HEK293 (cell line): ENCODE data around the gene B4GALNT4.

Experiments used
- GFI1B ChIP-seq: fragments of 450-650 bp; formaldehyde crosslinking; IDR thresholded peaks from 2 replicates; pipeline ENCODE4 v1.5.1; 2016; ENCODE audit warnings: missing biosample characterization, missing genetic modification characterization
- PRDM10 ChIP-seq: fragments of 450-650 bp; formaldehyde crosslinking; IDR thresholded peaks from 2 replicates; pipeline ENCODE4 v1.5.1; 2016; ENCODE audit warnings: missing biosample characterization, missing genetic modification characterization
- RBAK ChIP-seq: fragments of 450-650 bp; formaldehyde crosslinking; IDR thresholded peaks from 2 replicates; pipeline ENCODE4 v1.5.1; 2016; ENCODE audit warnings: missing biosample characterization, missing genetic modification characterization
- ZBTB8A ChIP-seq: fragments of 450-650 bp; formaldehyde crosslinking; IDR thresholded peaks from 2 replicates; pipeline ENCODE4 v1.5.1; 2016; ENCODE audit warnings: missing biosample characterization, missing genetic modification characterization
- ZEB2 ChIP-seq: fragments of 450-650 bp; formaldehyde crosslinking; IDR thresholded peaks from 2 replicates; pipeline ENCODE4 v1.5.1; 2016; ENCODE audit warnings: missing biosample characterization, missing genetic modification characterization
- ZNF10 ChIP-seq: fragments of 450-650 bp; formaldehyde crosslinking; IDR thresholded peaks from 2 replicates; pipeline ENCODE4 v1.5.1; 2017; ENCODE audit warnings: missing biosample characterization, missing genetic modification characterization
- ZNF114 ChIP-seq: fragments of 450-650 bp; formaldehyde crosslinking; IDR thresholded peaks from 2 replicates; pipeline ENCODE4 v1.5.0; 2017; ENCODE audit warnings: missing biosample characterization, missing genetic modification characterization
- ZNF16 ChIP-seq: fragments of 450-650 bp; formaldehyde crosslinking; IDR thresholded peaks from 2 replicates; pipeline ENCODE4 v1.5.1; 2016; ENCODE audit warnings: low read depth, missing biosample characterization, missing genetic modification characterization
- ZNF174 ChIP-seq: fragments of 450-650 bp; formaldehyde crosslinking; IDR thresholded peaks from 2 replicates; pipeline ENCODE4 v1.5.0; 2017; ENCODE audit warnings: missing biosample characterization, mild to moderate bottlenecking, missing genetic modification characterization
- ZNF2 ChIP-seq: fragments of 450-650 bp; formaldehyde crosslinking; IDR thresholded peaks from 2 replicates; pipeline ENCODE4 v1.5.1; 2016; ENCODE audit warnings: missing biosample characterization, missing genetic modification characterization
- ZNF292 ChIP-seq: fragments of 450-650 bp; formaldehyde crosslinking; IDR thresholded peaks from 2 replicates; pipeline ENCODE4 v1.5.1; 2016; ENCODE audit warnings: low read depth, missing biosample characterization, missing genetic modification characterization, borderline replicate concordance
- ZNF302 ChIP-seq: fragments of 450-650 bp; formaldehyde crosslinking; IDR thresholded peaks from 2 replicates; pipeline ENCODE4 v1.5.1; 2016; ENCODE audit warnings: missing biosample characterization, missing genetic modification characterization, low read depth
- ZNF391 ChIP-seq: fragments of 450-650 bp; formaldehyde crosslinking; IDR thresholded peaks from 2 replicates; pipeline ENCODE4 v1.5.1; 2016; ENCODE audit warnings: low read depth, missing biosample characterization, missing genetic modification characterization, borderline replicate concordance
- ZNF394 ChIP-seq: fragments of 450-650 bp; formaldehyde crosslinking; IDR thresholded peaks from 2 replicates; pipeline ENCODE4 v1.5.1; 2016; ENCODE audit warnings: missing biosample characterization, missing genetic modification characterization, mild to moderate bottlenecking, moderate library complexity, borderline replicate concordance
- ZNF433 ChIP-seq: fragments of 450-650 bp; formaldehyde crosslinking; IDR thresholded peaks from 2 replicates; pipeline ENCODE4 v1.5.1; 2016; ENCODE audit warnings: missing biosample characterization, missing genetic modification characterization, low read depth
- ZNF473 ChIP-seq: fragments of 450-650 bp; formaldehyde crosslinking; IDR thresholded peaks from 2 replicates; pipeline ENCODE4 v1.5.1; 2017; ENCODE audit warnings: missing biosample characterization, missing genetic modification characterization
- ZNF501 ChIP-seq: fragments of 450-650 bp; formaldehyde crosslinking; IDR thresholded peaks from 2 replicates; pipeline ENCODE4 v1.5.1; 2016; ENCODE audit warnings: missing biosample characterization, missing genetic modification characterization
- ZNF510 ChIP-seq: fragments of 450-650 bp; formaldehyde crosslinking; IDR thresholded peaks from 2 replicates; pipeline ENCODE4 v1.5.1; 2018; ENCODE audit warnings: mild to moderate bottlenecking, missing genetic modification characterization, missing biosample characterization; ENCODE audit not compliant: insufficient replicate concordance
- ZNF677 ChIP-seq: fragments of 450-650 bp; IDR thresholded peaks from 2 replicates; pipeline ENCODE4 v1.5.0; 2018; ENCODE audit warnings: missing biosample characterization, mild to moderate bottlenecking, missing genetic modification characterization, moderate library complexity
- ZNF701 ChIP-seq: fragments of 450-650 bp; formaldehyde crosslinking; IDR thresholded peaks from 2 replicates; pipeline ENCODE4 v1.5.1; 2016; ENCODE audit warnings: missing biosample characterization, missing genetic modification characterization
- ZNF791 ChIP-seq: fragments of 450-650 bp; formaldehyde crosslinking; IDR thresholded peaks from 2 replicates; pipeline ENCODE4 v1.5.1; 2016; ENCODE audit warnings: missing biosample characterization, missing genetic modification characterization
- TF ChIP-seq, protein P1 (sequence below): fragments of 450-650 bp; formaldehyde crosslinking; IDR thresholded peaks from 2 replicates; pipeline ENCODE4 v1.5.1; 2016; ENCODE audit warnings: missing biosample characterization, missing genetic modification characterization, borderline replicate concordance
- TF ChIP-seq, protein P2 (sequence below): fragments of 450-650 bp; formaldehyde crosslinking; IDR thresholded peaks from 2 replicates; pipeline ENCODE4 v1.5.1; 2016; ENCODE audit warnings: missing biosample characterization, missing genetic modification characterization
- TF ChIP-seq, protein P3 (sequence below): fragments of 450-650 bp; formaldehyde crosslinking; IDR thresholded peaks from 2 replicates; pipeline ENCODE4 v1.5.1; 2017; ENCODE audit warnings: missing biosample characterization, missing genetic modification characterization

Gene B4GALNT4

GRCh38 chr11:406796-407650 lies 37.7 kb downstream of the B4GALNT4 start (continued):
- TF ChIP-seq, protein P1, sequence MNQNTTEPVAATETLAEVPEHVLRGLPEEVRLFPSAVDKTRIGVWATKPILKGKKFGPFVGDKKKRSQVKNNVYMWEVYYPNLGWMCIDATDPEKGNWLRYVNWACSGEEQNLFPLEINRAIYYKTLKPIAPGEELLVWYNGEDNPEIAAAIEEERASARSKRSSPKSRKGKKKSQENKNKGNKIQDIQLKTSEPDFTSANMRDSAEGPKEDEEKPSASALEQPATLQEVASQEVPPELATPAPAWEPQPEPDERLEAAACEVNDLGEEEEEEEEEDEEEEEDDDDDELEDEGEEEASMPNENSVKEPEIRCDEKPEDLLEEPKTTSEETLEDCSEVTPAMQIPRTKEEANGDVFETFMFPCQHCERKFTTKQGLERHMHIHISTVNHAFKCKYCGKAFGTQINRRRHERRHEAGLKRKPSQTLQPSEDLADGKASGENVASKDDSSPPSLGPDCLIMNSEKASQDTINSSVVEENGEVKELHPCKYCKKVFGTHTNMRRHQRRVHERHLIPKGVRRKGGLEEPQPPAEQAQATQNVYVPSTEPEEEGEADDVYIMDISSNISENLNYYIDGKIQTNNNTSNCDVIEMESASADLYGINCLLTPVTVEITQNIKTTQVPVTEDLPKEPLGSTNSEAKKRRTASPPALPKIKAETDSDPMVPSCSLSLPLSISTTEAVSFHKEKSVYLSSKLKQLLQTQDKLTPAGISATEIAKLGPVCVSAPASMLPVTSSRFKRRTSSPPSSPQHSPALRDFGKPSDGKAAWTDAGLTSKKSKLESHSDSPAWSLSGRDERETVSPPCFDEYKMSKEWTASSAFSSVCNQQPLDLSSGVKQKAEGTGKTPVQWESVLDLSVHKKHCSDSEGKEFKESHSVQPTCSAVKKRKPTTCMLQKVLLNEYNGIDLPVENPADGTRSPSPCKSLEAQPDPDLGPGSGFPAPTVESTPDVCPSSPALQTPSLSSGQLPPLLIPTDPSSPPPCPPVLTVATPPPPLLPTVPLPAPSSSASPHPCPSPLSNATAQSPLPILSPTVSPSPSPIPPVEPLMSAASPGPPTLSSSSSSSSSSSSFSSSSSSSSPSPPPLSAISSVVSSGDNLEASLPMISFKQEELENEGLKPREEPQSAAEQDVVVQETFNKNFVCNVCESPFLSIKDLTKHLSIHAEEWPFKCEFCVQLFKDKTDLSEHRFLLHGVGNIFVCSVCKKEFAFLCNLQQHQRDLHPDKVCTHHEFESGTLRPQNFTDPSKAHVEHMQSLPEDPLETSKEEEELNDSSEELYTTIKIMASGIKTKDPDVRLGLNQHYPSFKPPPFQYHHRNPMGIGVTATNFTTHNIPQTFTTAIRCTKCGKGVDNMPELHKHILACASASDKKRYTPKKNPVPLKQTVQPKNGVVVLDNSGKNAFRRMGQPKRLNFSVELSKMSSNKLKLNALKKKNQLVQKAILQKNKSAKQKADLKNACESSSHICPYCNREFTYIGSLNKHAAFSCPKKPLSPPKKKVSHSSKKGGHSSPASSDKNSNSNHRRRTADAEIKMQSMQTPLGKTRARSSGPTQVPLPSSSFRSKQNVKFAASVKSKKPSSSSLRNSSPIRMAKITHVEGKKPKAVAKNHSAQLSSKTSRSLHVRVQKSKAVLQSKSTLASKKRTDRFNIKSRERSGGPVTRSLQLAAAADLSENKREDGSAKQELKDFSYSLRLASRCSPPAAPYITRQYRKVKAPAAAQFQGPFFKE (tag by site-specific recombination): no peak
- TF ChIP-seq ZNF292: no peak
- no peak for TF ChIP-seq ZNF174
- TF ChIP-seq, protein P2, sequence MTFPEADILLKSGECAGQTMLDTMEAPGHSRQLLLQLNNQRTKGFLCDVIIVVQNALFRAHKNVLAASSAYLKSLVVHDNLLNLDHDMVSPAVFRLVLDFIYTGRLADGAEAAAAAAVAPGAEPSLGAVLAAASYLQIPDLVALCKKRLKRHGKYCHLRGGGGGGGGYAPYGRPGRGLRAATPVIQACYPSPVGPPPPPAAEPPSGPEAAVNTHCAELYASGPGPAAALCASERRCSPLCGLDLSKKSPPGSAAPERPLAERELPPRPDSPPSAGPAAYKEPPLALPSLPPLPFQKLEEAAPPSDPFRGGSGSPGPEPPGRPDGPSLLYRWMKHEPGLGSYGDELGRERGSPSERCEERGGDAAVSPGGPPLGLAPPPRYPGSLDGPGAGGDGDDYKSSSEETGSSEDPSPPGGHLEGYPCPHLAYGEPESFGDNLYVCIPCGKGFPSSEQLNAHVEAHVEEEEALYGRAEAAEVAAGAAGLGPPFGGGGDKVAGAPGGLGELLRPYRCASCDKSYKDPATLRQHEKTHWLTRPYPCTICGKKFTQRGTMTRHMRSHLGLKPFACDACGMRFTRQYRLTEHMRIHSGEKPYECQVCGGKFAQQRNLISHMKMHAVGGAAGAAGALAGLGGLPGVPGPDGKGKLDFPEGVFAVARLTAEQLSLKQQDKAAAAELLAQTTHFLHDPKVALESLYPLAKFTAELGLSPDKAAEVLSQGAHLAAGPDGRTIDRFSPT (tag by site-specific recombination): no peak
- no peak for TF ChIP-seq ZNF16 (tag by site-specific recombination)
- no peak for TF ChIP-seq ZNF701 (tag by site-specific recombination)
- no peak for TF ChIP-seq PRDM10 (tag by site-specific recombination)
- no peak for TF ChIP-seq ZNF501 (tag by site-specific recombination)
- no peak for TF ChIP-seq ZNF791 (tag by site-specific recombination)
- no peak for TF ChIP-seq ZNF433 (tag by site-specific recombination)
- TF ChIP-seq ZNF2 (tag by site-specific recombination): no peak
- no peak for TF ChIP-seq ZNF510 (tag by site-specific recombination)
- TF ChIP-seq ZNF677 (tag by site-specific recombination): no peak
- TF ChIP-seq ZBTB8A: 0 out of 2 replicates have a peak, but pooled peaks have one; percentile 25
- no peak for TF ChIP-seq ZNF473 (tag by site-specific recombination)
- no peak for TF ChIP-seq GFI1B (tag by site-specific recombination)
- no peak for TF ChIP-seq ZNF10
- TF ChIP-seq, protein P3, sequence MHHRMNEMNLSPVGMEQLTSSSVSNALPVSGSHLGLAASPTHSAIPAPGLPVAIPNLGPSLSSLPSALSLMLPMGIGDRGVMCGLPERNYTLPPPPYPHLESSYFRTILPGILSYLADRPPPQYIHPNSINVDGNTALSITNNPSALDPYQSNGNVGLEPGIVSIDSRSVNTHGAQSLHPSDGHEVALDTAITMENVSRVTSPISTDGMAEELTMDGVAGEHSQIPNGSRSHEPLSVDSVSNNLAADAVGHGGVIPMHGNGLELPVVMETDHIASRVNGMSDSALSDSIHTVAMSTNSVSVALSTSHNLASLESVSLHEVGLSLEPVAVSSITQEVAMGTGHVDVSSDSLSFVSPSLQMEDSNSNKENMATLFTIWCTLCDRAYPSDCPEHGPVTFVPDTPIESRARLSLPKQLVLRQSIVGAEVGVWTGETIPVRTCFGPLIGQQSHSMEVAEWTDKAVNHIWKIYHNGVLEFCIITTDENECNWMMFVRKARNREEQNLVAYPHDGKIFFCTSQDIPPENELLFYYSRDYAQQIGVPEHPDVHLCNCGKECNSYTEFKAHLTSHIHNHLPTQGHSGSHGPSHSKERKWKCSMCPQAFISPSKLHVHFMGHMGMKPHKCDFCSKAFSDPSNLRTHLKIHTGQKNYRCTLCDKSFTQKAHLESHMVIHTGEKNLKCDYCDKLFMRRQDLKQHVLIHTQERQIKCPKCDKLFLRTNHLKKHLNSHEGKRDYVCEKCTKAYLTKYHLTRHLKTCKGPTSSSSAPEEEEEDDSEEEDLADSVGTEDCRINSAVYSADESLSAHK (tag by site-specific recombination): no peak
- TF ChIP-seq RBAK (tag by site-specific recombination): no peak
- no peak for TF ChIP-seq ZEB2 (tag by site-specific recombination)
- peak; percentile 93 for TF ChIP-seq ZNF391 (tag by site-specific recombination)
- TF ChIP-seq ZNF302 (tag by site-specific recombination): no peak
- no peak for TF ChIP-seq ZNF394 (tag by site-specific recombination)
- no peak for TF ChIP-seq ZNF114 (tag by site-specific recombination)
